Neural cell (in vitro differentiated cells): ENCODE measurements around the gene RASGRP1. TPM values are rescaled to one million over a fixed set of nuclear protein-coding genes. Genes with fewer than 3 reads are reported as not detected.

Source experiments
- H2AFZ ChIP-seq: fragments of 200-600, 300-800 bp; sonication (generic), shearing (Covaris generic); 2 replicates; pipeline ENCODE4 v1.6.0; 2014; ENCODE audit warnings: low read depth, mild to moderate bottlenecking, antibody characterized with exemption, low read length, moderate library complexity
- H3F3A ChIP-seq: fragments of 200-600 bp; shearing (Covaris generic); 2 replicates; pipeline ENCODE4 v1.6.1; 2016; ENCODE audit warnings: mild to moderate bottlenecking, moderate library complexity, mixed read lengths, antibody characterized with exemption, low read length; ENCODE audit not compliant: insufficient read depth, poor library complexity, severe bottlenecking
- H3K27ac ChIP-seq: fragments of 200-600, 300-800 bp; sonication (generic), shearing (Covaris generic); 2 replicates; pipeline ENCODE4 v1.5.1; 2014; ENCODE audit warnings: mild to moderate bottlenecking, low read length, moderate library complexity
- H3K27me3 ChIP-seq: fragments of 300-800, 200-600 bp; sonication (generic), shearing (Covaris generic); 2 replicates; pipeline ENCODE4 v1.6.0; 2014; ENCODE audit warnings: mild to moderate bottlenecking, low read depth, low read length, moderate library complexity; ENCODE audit not compliant: insufficient read depth
- H3K36me3 ChIP-seq: fragments of 300-800, 200-600 bp; sonication (generic), shearing (Covaris generic); 2 replicates; pipeline ENCODE4 v1.5.1; 2014; ENCODE audit warnings: mild to moderate bottlenecking, antibody characterized with exemption, low read length, moderate library complexity; ENCODE audit not compliant: insufficient read depth
- H3K4me2 ChIP-seq: fragments of 300-800, 200-600 bp; sonication (generic), shearing (Covaris generic); 2 replicates; pipeline ENCODE4 v1.6.0; 2014; ENCODE audit warnings: mild to moderate bottlenecking, low read length
- H3K4me3 ChIP-seq: fragments of 300-800, 200-600 bp; sonication (generic), shearing (Covaris generic); 2 replicates; pipeline ENCODE4 v1.5.1; 2014; ENCODE audit warnings: mild to moderate bottlenecking, low read length, moderate library complexity
- H3K79me2 ChIP-seq: fragments of 200-600 bp; shearing (Covaris generic); replicated peaks from 2 replicates; pipeline ENCODE4 v1.6.0; 2014; ENCODE audit warnings: mild to moderate bottlenecking, low read length, moderate library complexity; ENCODE audit not compliant: insufficient read depth
- H3K9ac ChIP-seq: fragments of 300-800, 200-600 bp; sonication (generic), shearing (Covaris generic); 2 replicates; pipeline ENCODE4 v1.6.1; 2016; ENCODE audit warnings: mild to moderate bottlenecking, low read length, mixed read lengths
- H3K9me2 ChIP-seq: fragments of 200-600 bp; shearing (Covaris generic); 2 replicates; pipeline ENCODE4 v1.6.1; 2016; ENCODE audit warnings: mild to moderate bottlenecking, low read length, mixed read lengths; ENCODE audit not compliant: insufficient read depth
- H3K9me3 ChIP-seq: fragments of 200-600, 300-800 bp; sonication (generic), shearing (Covaris generic); 2 replicates; pipeline ENCODE4 v1.6.1; 2016; ENCODE audit warnings: mild to moderate bottlenecking, mixed run types, low read length, moderate library complexity, mixed read lengths
- H4K20me1 ChIP-seq: fragments of 200-600 bp; shearing (Covaris generic); 2 replicates; pipeline ENCODE4 v1.6.1; 2016; ENCODE audit warnings: mild to moderate bottlenecking, mixed run types; ENCODE audit not compliant: insufficient read depth
- CTCF ChIP-seq: fragments of 450-650 bp; IDR thresholded peaks from 2 replicates; pipeline ENCODE4 v1.5.1; 2014; ENCODE audit warnings: antibody characterized with exemption, mild to moderate bottlenecking, moderate library complexity; ENCODE audit not compliant: poor library complexity, severe bottlenecking
- EP300 ChIP-seq: fragments of 450-650 bp; conservative IDR thresholded peaks from 2 replicates; pipeline ENCODE4 v1.6.1; 2014; ENCODE audit warnings: antibody characterized with exemption, mild to moderate bottlenecking, moderate library complexity; ENCODE audit not compliant: poor library complexity, severe bottlenecking
- EZH2 ChIP-seq: fragments of 200-600, 300-800 bp; shearing (Covaris generic), sonication (generic); IDR thresholded peaks from 2 replicates; pipeline ENCODE4 v1.6.1; 2014; ENCODE audit warnings: antibody characterized with exemption, low read length, borderline replicate concordance, mild to moderate bottlenecking; ENCODE audit not compliant: insufficient read depth, poor library complexity, severe bottlenecking
- MXI1 ChIP-seq: fragments of 450-650 bp; conservative IDR thresholded peaks from 2 replicates; pipeline ENCODE4 v1.6.1; 2014; ENCODE audit warnings: antibody characterized with exemption, mild to moderate bottlenecking; ENCODE audit not compliant: poor library complexity, severe bottlenecking
- POLR2AphosphoS5 ChIP-seq: IDR thresholded peaks from 2 replicates; pipeline ENCODE4 v1.6.1; 2012
- RAD21 ChIP-seq: fragments of 450-650 bp; conservative IDR thresholded peaks from 2 replicates; pipeline ENCODE4 v1.6.1; 2014; ENCODE audit warnings: antibody characterized with exemption, mild to moderate bottlenecking, moderate library complexity
- REST ChIP-seq: IDR thresholded peaks from 2 replicates; pipeline ENCODE4 v1.6.1; 2012; ENCODE audit warnings: borderline replicate concordance
- SMC3 ChIP-seq: fragments of 450-650 bp; conservative IDR thresholded peaks from 2 replicates; pipeline ENCODE4 v1.6.1; 2014; ENCODE audit warnings: antibody characterized with exemption, mild to moderate bottlenecking, moderate library complexity; ENCODE audit not compliant: poor library complexity
- TAF1 ChIP-seq: IDR thresholded peaks from 2 replicates; pipeline ENCODE4 v1.6.1; 2012; ENCODE audit warnings: low read depth
- polyA plus RNA-seq: library from polyadenylated mRNA; depleted of rRNA; stranded (reverse); fragments of >200 nt; gene quantifications from 2 replicates; pipeline ENCODE4 v1.2.3, GENCODE V29; 2014

Gene RASGRP1
- polyA plus RNA-seq, 1 donor from 2014 or later, result 3.1 TPM

DNA sequence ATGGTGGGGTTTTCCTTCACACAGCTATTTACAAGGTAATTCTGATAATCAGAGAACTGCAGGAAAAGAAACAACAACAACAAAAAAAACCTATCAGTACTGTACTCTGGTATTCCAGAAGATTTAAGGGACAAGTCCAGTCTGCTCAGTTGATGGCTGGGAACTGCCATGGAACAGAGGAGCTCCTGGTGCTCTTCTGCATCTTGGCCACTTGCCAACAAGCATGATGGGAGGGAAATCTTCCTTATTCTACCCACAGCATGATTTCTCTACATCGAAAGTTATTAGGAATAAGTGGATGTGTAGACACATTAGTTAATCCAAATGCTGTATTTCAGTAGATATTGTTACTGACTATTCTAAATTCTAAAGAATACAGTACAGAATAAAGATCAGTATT, 51.7 kb downstream of the RASGRP1 start:
- Histone ChIP-seq H3K9me2 (no peaks in the 10 kb centered on the region), H4K20me1 (no peaks in the 10 kb centered on the region), H3K9ac (no peak overlapping the region), H3K27me3 (no peaks in the 10 kb centered on the region), H3K27ac (no peak overlapping the region), H3K4me3 (no peak overlapping the region), H3F3A (peaks cover 1% of the 10 kb centered on the region), H2AFZ (no peak overlapping the region), H3K9me3 (no peaks in the 10 kb centered on the region), H3K79me2 (no peaks in the 10 kb centered on the region), H3K4me2 (no peak overlapping the region), H3K36me3 (no peaks in the 10 kb centered on the region)
- no peak for TF ChIP-seq EZH2

GRCh38 chr15:38509152-38509551, 55.5 kb downstream of the RASGRP1 start:
- no peak overlapping the region for H2AFZ ChIP-seq
- H3K4me2 ChIP-seq, result peak overlapping the region; percentile 45
- TF ChIP-seq EP300 (no peak), EZH2 (no peak), RAD21 (no peak), TAF1 (no peak), SMC3 (no peak), CTCF (no peak), POLR2AphosphoS5 (no peak), MXI1 (no peak), REST (no peak)
- H3K79me2 ChIP-seq, result no peaks in the 10 kb centered on the region
- H3F3A ChIP-seq, result peaks cover 5% of the 10 kb centered on the region
- H3K9ac ChIP-seq, result no peak overlapping the region
- no peaks in the 10 kb centered on the region for H3K9me2 ChIP-seq
- H3K27ac ChIP-seq, result peak overlapping the region; percentile 83
- no peaks in the 10 kb centered on the region for H3K9me3 ChIP-seq
- no peaks in the 10 kb centered on the region for H4K20me1 ChIP-seq
- no peaks in the 10 kb centered on the region for H3K36me3 ChIP-seq
- no peaks in the 10 kb centered on the region for H3K27me3 ChIP-seq
- peak overlapping the region; percentile 16 for H3K4me3 ChIP-seq

GRCh38 chr15:38508647-38509046, 56.0 kb downstream of the RASGRP1 start:
- Histone ChIP-seq H3K9me2 (no peaks in the 10 kb centered on the region), H3K79me2 (no peaks in the 10 kb centered on the region)

More at GRCh38 chr15:38508647-38509046, 56.0 kb downstream of the RASGRP1 start:
- H3K27me3 ChIP-seq, result no peaks in the 10 kb centered on the region
- TF ChIP-seq RAD21 (no peak), POLR2AphosphoS5 (peak; percentile 92), EZH2 (no peak), TAF1 (no peak), MXI1 (no peak), REST (peak; percentile 85), EP300 (peak; percentile 99), SMC3 (no peak), CTCF (no peak)
- peak overlapping the region; percentile 3 for H3K4me2 ChIP-seq
- peaks cover 5% of the 10 kb centered on the region for H3F3A ChIP-seq
- H2AFZ ChIP-seq, result no peak overlapping the region
- H4K20me1 ChIP-seq, result no peaks in the 10 kb centered on the region
- H3K9ac ChIP-seq, result peak overlapping the region; percentile 52
- H3K27ac ChIP-seq, result peak overlapping the region; percentile 83
- H3K36me3 ChIP-seq, result no peaks in the 10 kb centered on the region
- H3K4me3 ChIP-seq, result peak overlapping the region; percentile 28
- H3K9me3 ChIP-seq, result no peaks in the 10 kb centered on the region
